Stimulated activated CD8-positive, alpha-beta memory T cell treated with anti-CD3 and anti-CD28 coated beads, Interleukin-12 subunit alpha, Interleukin-12 subunit beta, amount 100 ng/mL, for 1 hour (primary cell): ENCODE results near the gene SLC25A17.
A peak's percentile ranks its signal among the peaks of the same experiment; 100 is the strongest.
"Not testable (repeated sequence)": the region's sequence is repeated elsewhere in the genome, so short reads cannot be mapped to it uniquely, and the experiment has no call there.

Experiments
- DNase-seq: peaks from one replicate; pipeline ENCODE4 v3.0.0-alpha.2; 2020; ENCODE audit warnings: low read depth

The SLC25A17 gene

GRCh38 chr22:40818747-40819598 lies at the start of gene SLC25A17:
Gene SLC25A17 (minus strand): TSS chr22:40819346. CDS start chr22:40819248, 98 bp downstream.
- peak; percentile 77 for DNase-seq

- DNase-seq: not testable (repeated sequence)
Observed at GRCh38 chr22:40868379-40868778, 49.2 kb upstream of the SLC25A17 start.

- no peak for DNase-seq
Observed at GRCh38 chr22:40867109-40867508, 48.0 kb upstream of the SLC25A17 start.

- no peak for DNase-seq
Observed at GRCh38 chr22:40862537-40862936, 43.4 kb upstream of the SLC25A17 start.

GRCh38 chr22:40862013-40862412 lies 42.9 kb upstream of the SLC25A17 start, which contains the start of gene DNAJB7:
Gene DNAJB7 (minus strand): TSS chr22:40862113. CDS start chr22:40861994, 119 bp downstream.
- no peak for DNase-seq

GRCh38 chr22:40857309-40857855 lies 38.2 kb upstream of the SLC25A17 start:
- no peak for DNase-seq

- peak; percentile 94 for DNase-seq
Observed at GRCh38 chr22:40856513-40857308, 37.6 kb upstream of the SLC25A17 start, which contains the start of the genes ST13 and XPNPEP3. Gene ST13 (minus strand): TSS chr22:40856639. CDS start chr22:40856540, 99 bp downstream. Gene XPNPEP3 (plus strand): TSS chr22:40857148. CDS start chr22:40857182, 34 bp downstream.

- no peak for DNase-seq
Observed at GRCh38 chr22:40855979-40856512, 36.9 kb upstream of the SLC25A17 start.

GRCh38 chr22:40855071-40855978 lies 36.2 kb upstream of the SLC25A17 start:
- no peak for DNase-seq

GRCh38 chr22:40853961-40854360 lies 34.8 kb upstream of the SLC25A17 start:
- DNase-seq: no peak

GRCh38 chr22:40853333-40853732 lies 34.2 kb upstream of the SLC25A17 start:
- DNase-seq: no peak

GRCh38 chr22:40845816-40846215 lies 26.7 kb upstream of the SLC25A17 start:
- DNase-seq: not testable (repeated sequence)

- DNase-seq: no peak
Observed at GRCh38 chr22:40844951-40845350, 25.8 kb upstream of the SLC25A17 start.

- DNase-seq: no peak
Observed at GRCh38 chr22:40838486-40838885, 19.3 kb upstream of the SLC25A17 start.

GRCh38 chr22:40834619-40835018 lies 15.5 kb upstream of the SLC25A17 start:
- no peak for DNase-seq

- no peak for DNase-seq
Observed at GRCh38 chr22:40829131-40829530, 10.0 kb upstream of the SLC25A17 start.

- no peak for DNase-seq
Observed at GRCh38 chr22:40826984-40827741, 8.0 kb upstream of the SLC25A17 start.

- not testable (repeated sequence) for DNase-seq
Observed at GRCh38 chr22:40826292-40826691, 7.1 kb upstream of the SLC25A17 start.

GRCh38 chr22:40823426-40823825 lies 4.3 kb upstream of the SLC25A17 start:
- DNase-seq: no peak

- DNase-seq: no peak
Observed at GRCh38 chr22:40819599-40820140, 524 bp upstream of the SLC25A17 start.
